ENCODE measurements around the gene RFXANK. TPM values are rescaled to one million over a fixed set of nuclear protein-coding genes. Genes with fewer than 3 reads are reported as not detected.

Gene RFXANK
- total and polyA plus RNA-seq, 2 experiments from 2014 or later, result 44.7 to 88.3 TPM

DNA sequence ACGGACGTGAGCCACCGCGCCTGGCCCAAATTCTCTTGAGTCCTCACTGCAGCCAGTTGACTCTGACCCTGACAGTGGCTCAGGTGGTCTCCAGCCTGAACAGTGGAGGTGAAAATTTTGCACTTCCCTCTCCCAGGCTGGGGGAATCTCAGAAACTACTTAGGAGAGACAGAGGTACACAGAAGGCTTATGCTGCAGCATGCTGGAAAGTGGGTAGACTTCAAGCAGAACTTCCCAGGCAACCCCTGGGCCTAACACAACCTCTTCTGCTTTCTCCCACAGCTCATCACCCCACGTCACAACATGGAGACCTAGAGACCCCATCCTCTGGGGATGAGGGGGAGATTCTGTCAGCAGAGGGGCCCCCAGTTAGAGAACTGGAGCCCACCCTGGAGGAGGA, 34.1 kb downstream of the RFXANK start:
- peaks cover 24% of the 10 kb centered on the region for H3K27me3 ChIP-seq
- TF ChIP-seq EZH2 (IDR thresholded peaks at IDR 0.05; ENCODE audit: borderline replicate concordance) (no peak), EZH2phosphoT487 (IDR thresholded peaks at IDR 0.05; ENCODE audit: low read depth, severe bottlenecking, unreplicated experiment) (no peak)
- TF ChIP-seq, protein P1, sequence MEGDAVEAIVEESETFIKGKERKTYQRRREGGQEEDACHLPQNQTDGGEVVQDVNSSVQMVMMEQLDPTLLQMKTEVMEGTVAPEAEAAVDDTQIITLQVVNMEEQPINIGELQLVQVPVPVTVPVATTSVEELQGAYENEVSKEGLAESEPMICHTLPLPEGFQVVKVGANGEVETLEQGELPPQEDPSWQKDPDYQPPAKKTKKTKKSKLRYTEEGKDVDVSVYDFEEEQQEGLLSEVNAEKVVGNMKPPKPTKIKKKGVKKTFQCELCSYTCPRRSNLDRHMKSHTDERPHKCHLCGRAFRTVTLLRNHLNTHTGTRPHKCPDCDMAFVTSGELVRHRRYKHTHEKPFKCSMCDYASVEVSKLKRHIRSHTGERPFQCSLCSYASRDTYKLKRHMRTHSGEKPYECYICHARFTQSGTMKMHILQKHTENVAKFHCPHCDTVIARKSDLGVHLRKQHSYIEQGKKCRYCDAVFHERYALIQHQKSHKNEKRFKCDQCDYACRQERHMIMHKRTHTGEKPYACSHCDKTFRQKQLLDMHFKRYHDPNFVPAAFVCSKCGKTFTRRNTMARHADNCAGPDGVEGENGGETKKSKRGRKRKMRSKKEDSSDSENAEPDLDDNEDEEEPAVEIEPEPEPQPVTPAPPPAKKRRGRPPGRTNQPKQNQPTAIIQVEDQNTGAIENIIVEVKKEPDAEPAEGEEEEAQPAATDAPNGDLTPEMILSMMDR (IDR thresholded peaks at IDR 0.05; ENCODE audit: poor library complexity), result no peak

DNA sequence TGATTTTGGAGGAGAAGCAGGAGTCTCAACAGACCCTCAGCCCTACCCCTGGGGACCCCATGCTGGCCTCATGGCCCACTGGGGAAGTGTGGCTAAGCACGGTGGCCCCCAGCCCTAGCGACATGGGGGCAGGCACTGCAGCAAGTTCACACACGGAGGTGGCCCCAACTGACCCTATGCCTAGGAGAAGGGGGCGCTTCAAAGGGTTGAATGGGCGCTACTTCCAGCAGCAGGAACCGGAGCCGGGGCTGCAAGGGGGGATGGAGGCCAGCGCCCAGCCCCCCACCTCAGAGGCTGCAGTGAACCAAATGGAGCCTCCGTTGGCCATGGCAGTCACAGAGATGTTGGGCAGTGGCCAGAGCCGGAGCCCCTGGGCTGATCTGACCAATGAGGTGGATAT, 34.6 kb downstream of the RFXANK start:
- H3K9me2 ChIP-seq (replicated peaks; ENCODE audit: insufficient read depth), result no peaks in the 10 kb centered on the region
- no peaks in the 10 kb centered on the region for H3K79me2 ChIP-seq
- H3K9me3 ChIP-seq (ENCODE audit: low read depth), result no peaks in the 10 kb centered on the region
- no peak overlapping the region for H3K27ac ChIP-seq
- H4K20me1 ChIP-seq (ENCODE audit: insufficient read depth, poor library complexity, severe bottlenecking), result no peaks in the 10 kb centered on the region
- TF ChIP-seq, protein P1 (IDR thresholded peaks at IDR 0.05; ENCODE audit: poor library complexity), result no peak
- no peak for TF ChIP-seq EZH2 (IDR thresholded peaks at IDR 0.05; ENCODE audit: borderline replicate concordance)
- TF ChIP-seq EZH2phosphoT487 (IDR thresholded peaks at IDR 0.05; ENCODE audit: low read depth, severe bottlenecking, unreplicated experiment), result no peak
- no peaks in the 10 kb centered on the region for H3K4me1 ChIP-seq (ENCODE audit: insufficient read depth)
- peaks cover 24% of the 10 kb centered on the region for H3K27me3 ChIP-seq
- H2AFZ ChIP-seq, result no peak overlapping the region
- WGBS (ENCODE audit: low lambda C conversion rate, missing lambda C conversion rate), result 80% methylated on average over 10 of the region's 10 CpGs
- no peak for DNase-seq (ENCODE audit: low spot score)
- H3K4me2 ChIP-seq, result no peak overlapping the region
- no peak overlapping the region for H3K4me3 ChIP-seq
- H3K36me3 ChIP-seq (replicated peaks; ENCODE audit: insufficient read depth, low read depth), result no peaks in the 10 kb centered on the region

More for the DNA sequence above, 34.1 kb downstream of the RFXANK start:
- Histone ChIP-seq H3K79me2 (no peaks in the 10 kb centered on the region), H3K4me2 (no peak overlapping the region), H3K36me3 (replicated peaks; ENCODE audit: insufficient read depth, low read depth) (no peaks in the 10 kb centered on the region), H4K20me1 (ENCODE audit: insufficient read depth, poor library complexity, severe bottlenecking) (no peaks in the 10 kb centered on the region), H3K9me3 (ENCODE audit: low read depth) (no peaks in the 10 kb centered on the region), H3K4me1 (ENCODE audit: insufficient read depth) (no peaks in the 10 kb centered on the region), H3K27ac (no peak overlapping the region), H3K4me3 (no peak overlapping the region), H2AFZ (no peak overlapping the region), H3K9me2 (replicated peaks; ENCODE audit: insufficient read depth) (no peaks in the 10 kb centered on the region)
- no peak for DNase-seq (ENCODE audit: low spot score)
- 90% methylated on average over 5 of the region's 5 CpGs for WGBS (ENCODE audit: low lambda C conversion rate, missing lambda C conversion rate)

DNA sequence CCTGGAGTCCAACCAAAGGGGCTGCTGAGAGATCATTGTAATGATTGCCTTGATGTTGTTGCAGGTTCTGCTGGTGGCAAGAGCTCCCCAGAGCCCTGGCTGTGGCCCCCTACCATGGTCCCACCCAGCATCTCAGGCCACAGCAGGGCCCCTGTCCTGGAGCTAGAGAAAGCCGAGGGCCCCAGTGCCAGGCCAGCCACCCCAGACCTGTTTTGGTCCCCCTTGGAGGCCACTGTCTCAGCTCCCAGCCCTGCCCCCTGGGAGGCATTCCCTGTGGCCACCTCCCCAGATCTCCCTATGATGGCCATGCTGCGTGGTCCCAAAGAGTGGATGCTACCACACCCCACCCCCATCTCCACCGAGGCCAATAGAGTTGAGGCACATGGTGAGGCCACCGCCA, 35.2 kb downstream of the RFXANK start:
- H4K20me1 ChIP-seq (ENCODE audit: insufficient read depth, poor library complexity, severe bottlenecking), result no peaks in the 10 kb centered on the region
- no peaks in the 10 kb centered on the region for H3K36me3 ChIP-seq (replicated peaks; ENCODE audit: insufficient read depth, low read depth)
- no peak overlapping the region for H3K4me3 ChIP-seq
- peaks cover 24% of the 10 kb centered on the region for H3K27me3 ChIP-seq
- TF ChIP-seq, protein P1 (IDR thresholded peaks at IDR 0.05; ENCODE audit: poor library complexity), result no peak
- TF ChIP-seq EZH2phosphoT487 (IDR thresholded peaks at IDR 0.05; ENCODE audit: low read depth, severe bottlenecking, unreplicated experiment) (no peak), EZH2 (IDR thresholded peaks at IDR 0.05; ENCODE audit: borderline replicate concordance) (no peak)
- H3K79me2 ChIP-seq, result no peaks in the 10 kb centered on the region
- DNase-seq (ENCODE audit: low spot score), result no peak
- no peak overlapping the region for H3K4me2 ChIP-seq
- 89% methylated on average over 4 of the region's 4 CpGs for WGBS (ENCODE audit: low lambda C conversion rate, missing lambda C conversion rate)
- no peaks in the 10 kb centered on the region for H3K4me1 ChIP-seq (ENCODE audit: insufficient read depth)
- H2AFZ ChIP-seq, result no peak overlapping the region
- no peaks in the 10 kb centered on the region for H3K9me2 ChIP-seq (replicated peaks; ENCODE audit: insufficient read depth)
- H3K9me3 ChIP-seq (ENCODE audit: low read depth), result no peaks in the 10 kb centered on the region
- no peak overlapping the region for H3K27ac ChIP-seq

DNA sequence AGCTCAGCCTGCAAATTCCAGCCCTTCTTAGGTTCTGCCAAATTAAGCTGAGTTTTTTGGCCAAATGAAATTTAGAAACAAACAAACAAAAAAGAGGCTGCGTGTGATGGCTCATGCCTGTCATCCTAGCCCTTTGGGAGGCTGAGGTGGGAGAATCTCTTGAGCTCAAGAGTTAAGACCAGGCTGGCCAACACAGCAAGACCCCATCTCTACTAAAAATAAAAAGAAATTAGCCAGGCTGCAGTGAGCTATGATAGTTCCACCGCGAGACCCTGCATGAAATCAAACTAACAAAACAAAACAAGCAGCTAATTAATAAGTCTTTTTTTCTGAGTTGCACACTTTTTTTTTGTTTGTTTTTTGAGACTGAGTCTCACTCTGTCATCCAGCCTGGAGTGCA, 37.6 kb downstream of the RFXANK start:
- peaks cover 12% of the 10 kb centered on the region for H3K27me3 ChIP-seq
- no peak overlapping the region for H3K27ac ChIP-seq
- H3K9me3 ChIP-seq (ENCODE audit: low read depth), result no peaks in the 10 kb centered on the region
- no peaks in the 10 kb centered on the region for H3K79me2 ChIP-seq
- 82% methylated on average over 3 of the region's 3 CpGs for WGBS (ENCODE audit: low lambda C conversion rate, missing lambda C conversion rate)
- no peak for DNase-seq (ENCODE audit: low spot score)
- no peaks in the 10 kb centered on the region for H3K9me2 ChIP-seq (replicated peaks; ENCODE audit: insufficient read depth)
- no peak overlapping the region for H3K4me3 ChIP-seq
- H4K20me1 ChIP-seq (ENCODE audit: insufficient read depth, poor library complexity, severe bottlenecking), result no peaks in the 10 kb centered on the region
- H3K4me2 ChIP-seq, result no peak overlapping the region
- no peak overlapping the region for H2AFZ ChIP-seq
- TF ChIP-seq EZH2phosphoT487 (IDR thresholded peaks at IDR 0.05; ENCODE audit: low read depth, severe bottlenecking, unreplicated experiment) (no peak), EZH2 (IDR thresholded peaks at IDR 0.05; ENCODE audit: borderline replicate concordance) (no peak)
- TF ChIP-seq, protein P1 (IDR thresholded peaks at IDR 0.05; ENCODE audit: poor library complexity), result no peak
- H3K4me1 ChIP-seq (ENCODE audit: insufficient read depth), result no peaks in the 10 kb centered on the region
- H3K36me3 ChIP-seq (replicated peaks; ENCODE audit: insufficient read depth, low read depth), result no peaks in the 10 kb centered on the region
